NCI-H2171 (cell line): ENCODE data around the gene LCOR.

ENCODE experiments used
- DNase-seq: peaks from one replicate; lab custom pipeline; 2025; lab: John Stamatoyannopoulos, UW

Gene LCOR

DNA sequence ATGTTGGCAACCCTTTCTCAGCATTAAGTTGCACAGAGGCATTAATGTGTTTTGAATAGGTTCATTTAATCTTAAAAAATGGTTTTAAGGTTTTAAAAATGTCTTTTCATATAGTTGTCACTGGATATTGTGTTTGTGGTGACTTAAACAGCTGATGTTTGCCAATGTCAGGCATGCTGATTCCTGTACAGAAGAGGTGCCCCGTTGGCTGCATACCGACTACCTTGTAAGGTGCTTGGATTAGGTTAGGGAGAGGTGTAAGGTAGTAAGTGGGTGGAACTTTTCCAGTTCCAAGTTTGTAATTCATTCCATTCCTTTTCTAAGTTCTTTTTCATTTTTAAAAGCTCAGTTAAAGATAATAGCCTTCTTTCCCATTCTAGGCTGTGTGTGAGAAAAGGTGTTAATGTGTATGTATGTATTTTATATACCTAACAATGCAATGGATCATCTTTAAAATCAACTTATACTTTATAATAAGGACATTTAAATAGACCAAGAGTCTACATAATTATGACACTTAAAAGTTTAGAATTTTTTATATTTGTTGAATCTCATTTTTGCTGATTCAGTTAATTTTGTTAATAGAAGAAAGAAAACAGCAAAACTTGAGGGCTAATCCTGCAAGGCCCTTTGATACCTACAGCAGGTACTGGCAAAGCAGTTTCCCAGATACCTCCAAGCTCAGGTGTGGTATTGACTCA lies 155.2 kb downstream of the LCOR start:
- no peak for DNase-seq

DNA sequence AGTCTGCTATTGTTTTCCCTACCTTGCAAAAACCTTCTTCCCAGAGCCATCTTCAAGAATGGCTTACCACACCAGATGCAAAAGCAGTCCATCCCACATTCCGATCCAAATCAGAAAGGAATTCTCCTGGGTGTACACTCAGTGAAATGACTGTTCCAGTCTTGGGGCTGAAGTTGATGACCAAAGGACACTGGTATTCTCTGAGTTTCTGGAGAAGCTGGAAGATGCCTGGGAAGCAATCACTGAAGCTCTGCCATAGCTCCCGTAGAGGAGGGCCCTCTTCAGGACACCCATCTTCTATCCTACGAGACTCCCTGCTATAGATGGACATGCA lies 155.7 kb downstream of the LCOR start:
- DNase-seq: no peak

DNA sequence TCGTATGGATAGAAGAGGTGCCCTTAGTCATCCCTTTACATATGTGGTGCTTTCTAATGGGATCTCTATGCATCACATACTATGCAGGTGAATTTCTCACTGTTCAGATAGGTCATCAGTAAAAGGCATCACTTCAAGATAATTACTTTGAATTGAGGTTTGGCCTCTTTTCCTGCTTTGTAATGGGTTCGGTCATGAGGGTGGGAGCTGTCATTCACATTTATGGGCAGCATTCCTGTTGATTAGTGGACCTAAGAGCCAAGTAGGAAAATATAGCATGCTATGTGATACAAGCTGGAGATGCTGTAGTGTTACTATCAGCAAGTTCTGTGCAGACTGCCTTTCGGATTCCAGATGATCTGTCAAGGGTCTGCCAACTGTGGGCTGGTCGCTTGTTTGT lies 156.3 kb downstream of the LCOR start:
- DNase-seq: no peak

DNA sequence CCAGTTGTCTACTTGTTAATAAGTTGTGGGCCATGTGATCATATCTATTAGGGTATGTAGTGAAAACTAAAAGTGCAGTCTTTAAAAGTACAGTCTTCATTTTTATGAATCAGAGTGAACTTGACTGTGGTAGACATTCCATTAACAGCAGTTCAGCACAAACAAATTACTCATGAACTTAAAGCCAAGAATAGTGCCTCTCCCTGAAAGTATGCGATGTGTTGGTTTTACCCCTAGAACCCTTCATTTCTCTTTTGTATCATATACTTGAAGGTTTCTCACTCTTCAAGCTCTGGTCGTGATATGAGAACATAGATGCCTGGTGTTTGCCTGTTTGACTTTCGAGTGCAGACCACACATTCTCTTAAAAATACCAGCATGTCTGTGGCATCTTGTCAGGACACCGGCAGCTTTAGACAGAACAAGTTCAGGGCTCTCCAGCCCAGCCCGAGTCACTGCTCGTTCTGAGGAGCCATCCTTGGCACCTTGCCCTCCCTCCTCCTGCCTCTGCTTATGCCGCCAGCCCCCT lies 159.3 kb downstream of the LCOR start:
- DNase-seq: no peak

DNA sequence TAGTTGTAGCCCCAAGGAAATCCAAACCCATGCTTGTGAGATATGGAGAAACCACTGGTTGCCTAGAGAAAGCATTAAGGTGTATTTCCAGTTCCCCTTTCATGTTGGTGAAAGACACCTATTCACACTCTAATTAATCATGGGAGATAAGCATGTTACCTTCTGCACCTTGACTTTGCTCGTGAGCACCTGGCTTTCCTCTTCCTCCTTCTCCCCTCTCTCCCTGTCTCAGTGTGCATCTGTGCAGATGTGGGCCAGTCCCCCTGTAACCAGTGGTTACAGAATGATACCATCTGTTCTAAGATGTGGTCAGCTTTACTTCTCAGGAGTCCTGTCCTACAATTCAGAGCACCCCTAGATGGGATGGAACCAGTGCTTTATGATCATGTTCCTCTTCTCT lies 160.6 kb downstream of the LCOR start:
- no peak for DNase-seq

DNA sequence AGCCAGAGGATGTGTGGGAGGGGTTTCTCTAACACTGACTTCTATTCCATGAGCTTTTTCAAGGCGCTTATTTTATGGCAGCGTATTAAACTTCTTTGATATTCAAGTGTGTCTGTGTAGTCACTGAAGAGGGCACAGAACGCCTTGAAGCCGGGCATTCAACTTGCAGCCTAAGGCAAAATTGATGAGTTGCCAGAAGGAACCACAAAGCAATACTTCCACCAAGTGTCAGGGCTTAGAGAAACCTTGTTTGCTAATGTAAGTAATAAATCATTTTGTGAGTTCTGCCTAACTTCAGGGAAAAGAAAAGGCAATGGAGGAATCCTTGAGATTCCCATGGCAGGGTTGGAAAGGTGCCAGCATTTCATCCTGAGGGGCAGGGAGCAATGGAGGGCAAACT lies 163.8 kb downstream of the LCOR start:
- DNase-seq: no peak

DNA sequence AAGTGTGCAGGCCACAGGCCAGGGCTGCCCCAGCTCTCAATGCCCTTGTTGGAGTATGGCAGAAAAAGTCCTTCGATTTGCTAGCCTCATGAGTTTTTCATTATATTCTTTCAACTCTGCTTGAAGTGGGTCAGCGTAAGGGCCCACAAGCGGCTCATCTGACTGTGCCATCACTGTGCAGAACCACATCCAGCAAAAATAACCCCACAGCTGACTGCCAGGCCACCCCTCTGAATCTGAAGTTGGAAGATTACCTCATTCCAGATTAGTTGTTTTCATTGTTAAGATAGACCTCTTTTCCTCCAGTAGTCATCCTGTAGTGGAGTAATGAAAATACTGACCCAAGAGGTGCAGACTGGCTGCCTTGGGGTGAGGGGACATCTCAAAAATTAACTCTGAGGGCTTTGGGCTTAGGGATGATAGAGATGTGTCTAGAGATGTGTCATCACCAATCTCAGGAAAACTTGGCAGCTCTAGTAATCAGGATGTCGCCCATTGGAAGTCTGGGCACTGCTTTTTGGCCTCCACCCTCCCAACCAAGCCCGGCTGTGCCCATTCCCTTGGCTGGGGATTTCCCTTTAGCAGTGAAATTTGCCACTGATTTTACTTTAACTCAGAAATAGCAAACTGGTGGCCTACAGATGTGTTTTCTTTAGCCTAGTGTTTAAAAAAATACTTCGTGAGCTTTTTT lies 164.3 kb downstream of the LCOR start:
- DNase-seq: no peak

DNA sequence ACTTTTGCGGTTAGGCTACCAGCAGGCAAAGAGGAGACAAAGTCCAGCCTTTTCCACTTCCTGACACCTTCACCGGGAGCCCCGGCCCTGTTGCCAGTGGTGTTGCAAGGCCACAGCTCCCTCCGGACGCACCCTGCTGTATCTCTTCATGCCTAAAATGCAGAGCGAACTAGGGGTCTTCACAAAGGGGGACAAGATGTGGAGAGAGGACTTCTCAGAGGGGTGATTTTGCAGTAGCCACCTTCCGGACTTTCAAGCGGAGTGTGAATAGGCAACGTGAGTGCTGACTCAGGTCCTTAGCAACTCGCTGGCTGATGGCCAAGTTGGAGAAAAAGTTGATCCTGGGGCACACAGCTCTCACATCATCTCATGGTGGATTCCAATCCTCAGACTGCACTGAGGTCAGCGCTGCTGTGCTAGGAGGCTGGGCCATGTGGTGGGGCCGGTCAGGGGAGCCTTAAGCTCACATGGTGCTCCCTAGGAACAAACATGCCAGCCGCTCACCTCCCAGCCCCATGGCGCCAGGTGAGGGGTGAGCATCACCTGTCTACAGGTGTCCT lies 166.3 kb downstream of the LCOR start:
- DNase-seq: no peak

DNA sequence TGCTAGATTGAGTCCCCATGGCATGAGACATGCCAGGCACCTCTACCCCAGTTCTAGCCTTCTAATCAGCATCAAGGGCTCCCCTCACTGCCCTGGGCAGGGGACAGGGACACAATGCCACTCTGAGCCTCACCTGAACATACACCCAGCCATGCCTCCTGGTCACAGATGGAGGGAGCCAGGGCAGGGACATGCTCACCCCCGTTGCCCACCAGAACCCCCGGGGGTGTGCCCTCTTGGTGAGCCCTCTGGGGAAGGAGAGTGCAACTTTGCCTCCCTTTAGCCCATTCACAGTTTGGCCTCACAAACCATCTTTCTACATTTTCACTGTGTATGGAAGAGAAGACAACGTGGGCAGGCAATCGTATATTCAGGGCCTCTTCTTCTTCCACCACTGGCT lies 167.2 kb downstream of the LCOR start:
- no peak for DNase-seq

DNA sequence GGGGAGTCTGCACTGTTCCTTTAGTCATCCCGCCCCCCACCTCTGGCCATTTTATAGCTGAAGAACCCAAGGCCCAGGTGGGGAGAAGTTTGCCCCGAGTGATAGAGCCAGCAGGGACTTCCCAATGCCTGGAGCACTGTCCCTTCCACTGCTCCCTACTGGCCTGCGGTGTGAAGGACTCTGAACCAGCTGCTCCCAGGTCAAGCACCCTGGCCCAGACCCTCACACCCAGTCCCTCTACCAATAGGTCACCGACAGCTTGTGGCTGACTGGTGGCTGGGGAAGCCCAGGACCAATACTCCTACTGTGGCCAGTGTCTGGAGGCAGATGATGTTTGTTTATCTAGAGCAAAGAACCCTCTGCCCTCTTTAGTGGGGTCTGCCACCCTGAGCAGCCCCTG lies 167.9 kb downstream of the LCOR start:
- DNase-seq: no peak

DNA sequence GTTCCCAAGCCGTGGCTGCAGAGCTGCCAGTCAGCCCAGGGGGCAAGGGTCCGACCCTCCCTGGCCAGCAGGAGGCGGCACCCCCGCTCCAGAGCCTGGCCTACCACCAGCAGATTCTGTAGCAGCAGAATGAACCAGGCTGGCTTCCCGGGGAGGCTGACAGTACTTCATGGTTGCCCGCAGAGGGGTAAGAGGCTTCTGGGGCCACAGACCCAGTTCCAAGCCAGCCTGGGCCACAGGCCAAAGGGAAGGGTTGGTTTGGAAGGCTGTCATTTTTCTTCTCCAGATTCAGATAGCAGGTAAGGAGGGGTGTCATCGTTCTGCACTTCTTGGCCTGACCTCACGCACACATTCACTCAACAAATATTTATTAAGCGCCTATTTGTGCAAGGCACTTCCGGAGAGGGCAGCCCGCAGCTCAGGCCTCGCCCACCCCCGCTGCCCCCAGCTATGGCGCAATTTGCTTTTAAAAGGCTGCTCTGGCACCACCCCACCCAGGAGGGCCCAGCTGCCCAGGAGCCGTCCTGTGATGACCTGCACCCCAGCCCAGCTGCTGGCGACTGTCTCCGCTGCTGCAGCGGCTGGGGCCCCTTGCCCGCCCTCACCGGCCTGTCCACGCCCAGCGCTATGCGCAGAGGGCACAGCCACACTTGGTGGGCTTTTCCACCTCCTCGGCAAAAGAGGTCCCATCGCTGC lies 168.5 kb downstream of the LCOR start:
- no peak for DNase-seq

DNA sequence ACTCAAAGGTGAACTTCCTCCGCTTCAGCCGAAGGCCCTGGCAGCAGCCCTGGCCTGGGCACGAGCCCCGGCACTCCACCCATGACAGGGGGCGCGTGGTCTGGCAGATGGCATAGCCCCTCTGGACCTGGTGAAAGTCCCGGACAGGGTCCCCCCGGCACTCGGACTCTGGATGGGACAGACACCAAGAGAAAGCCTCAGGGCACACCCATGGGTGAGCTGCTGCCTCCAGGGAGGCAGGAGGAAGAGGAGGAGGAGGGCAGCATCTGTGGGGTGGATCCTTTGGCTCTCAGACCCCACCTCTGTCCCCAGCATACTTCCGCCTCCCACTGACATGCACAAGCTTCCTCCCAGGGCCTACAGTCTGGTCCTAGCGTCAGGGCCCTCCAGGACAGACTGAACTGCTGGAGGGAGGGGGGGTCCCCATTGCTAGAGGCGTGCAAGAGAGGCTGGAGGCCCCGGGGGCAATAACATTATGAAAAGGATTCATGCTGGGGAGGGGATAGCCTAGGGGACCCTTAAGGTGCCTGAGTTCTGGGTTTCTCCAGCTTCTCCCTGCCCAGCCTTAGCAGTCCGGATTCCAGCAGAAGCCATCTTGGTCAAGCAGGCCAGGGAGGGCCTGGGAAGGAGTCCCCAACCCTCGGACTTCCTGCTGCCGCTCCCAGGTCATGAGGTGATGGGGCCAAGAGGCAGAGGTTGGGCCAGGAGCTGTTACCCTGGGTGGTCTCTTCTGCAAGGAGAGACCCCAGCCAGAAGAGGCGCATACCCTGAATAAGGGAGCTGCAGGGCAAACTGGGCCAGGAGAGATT lies 169.3 kb downstream of the LCOR start:
- DNase-seq: no peak

DNA sequence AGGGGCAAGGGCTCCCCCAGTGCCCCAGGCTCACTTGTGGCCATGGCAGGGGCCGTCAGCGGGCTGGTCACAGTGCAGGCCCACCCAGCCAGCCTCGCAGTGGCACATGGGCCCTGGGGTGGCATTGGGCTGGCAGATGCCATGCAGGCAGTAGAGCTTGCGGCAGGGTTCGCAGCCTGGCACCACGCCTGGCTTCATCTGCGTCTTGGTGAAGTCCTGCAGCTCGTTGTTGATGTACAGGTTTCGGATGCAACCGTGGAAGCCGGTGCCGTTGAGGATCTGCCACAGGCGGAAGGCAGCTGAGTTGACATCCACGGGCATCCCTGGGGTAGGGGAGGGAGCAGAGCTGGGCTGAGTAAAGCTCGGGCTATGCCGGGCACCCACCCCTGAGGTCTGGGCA lies 170.6 kb downstream of the LCOR start:
- DNase-seq: no peak

DNA sequence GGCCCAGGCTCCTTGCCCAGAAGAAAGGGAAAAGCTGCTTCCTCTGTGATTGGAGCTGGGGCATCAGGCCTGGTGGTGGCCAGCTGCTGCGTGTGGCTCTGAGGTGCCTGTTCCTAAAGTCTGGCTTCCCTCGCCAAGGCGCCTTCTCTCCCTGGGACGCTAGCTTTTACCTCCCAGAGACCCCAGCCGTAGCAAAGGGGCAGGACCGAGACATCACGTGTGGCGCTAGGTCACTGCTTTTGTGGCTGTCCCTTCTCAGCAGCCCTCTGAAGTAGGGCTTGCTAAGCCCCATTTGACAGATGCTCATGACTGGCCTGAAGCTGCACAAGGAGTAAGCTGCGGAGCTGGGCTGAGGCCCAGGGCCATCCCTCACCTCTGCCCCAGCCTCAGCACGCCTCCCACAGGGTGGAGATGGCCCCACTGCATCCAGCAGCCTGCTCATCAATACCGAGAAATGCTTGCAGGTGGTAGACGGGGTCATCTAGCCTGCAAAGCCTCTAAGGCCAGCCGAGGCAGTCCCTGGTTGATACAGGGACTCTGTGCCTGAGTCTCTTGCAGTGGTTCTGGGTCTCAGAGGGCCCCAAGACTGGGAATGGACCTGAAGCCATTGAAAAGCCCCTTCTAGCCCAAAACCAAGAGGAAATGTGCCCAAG lies 171.2 kb downstream of the LCOR start:
- no peak for DNase-seq

DNA sequence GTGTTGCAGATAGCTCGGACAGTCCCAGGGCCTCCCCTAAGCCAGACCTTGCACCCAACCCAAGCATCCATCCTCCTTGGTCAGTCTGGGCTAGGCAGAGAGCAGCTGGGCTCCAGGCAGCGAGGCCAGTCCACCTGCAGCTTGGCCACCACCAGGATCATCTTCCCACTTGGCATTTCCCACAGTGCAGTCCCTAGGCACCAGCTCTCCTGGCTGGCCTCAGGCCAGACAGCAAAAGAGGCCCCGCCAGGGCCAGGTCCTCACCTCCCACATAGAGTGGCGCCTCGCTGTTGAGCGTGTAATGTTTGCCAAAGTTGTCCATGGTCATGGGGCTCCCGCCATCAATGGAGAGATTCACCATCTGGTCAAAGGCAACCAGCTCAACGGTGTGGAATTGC lies 171.7 kb downstream of the LCOR start:
- DNase-seq: no peak

DNA sequence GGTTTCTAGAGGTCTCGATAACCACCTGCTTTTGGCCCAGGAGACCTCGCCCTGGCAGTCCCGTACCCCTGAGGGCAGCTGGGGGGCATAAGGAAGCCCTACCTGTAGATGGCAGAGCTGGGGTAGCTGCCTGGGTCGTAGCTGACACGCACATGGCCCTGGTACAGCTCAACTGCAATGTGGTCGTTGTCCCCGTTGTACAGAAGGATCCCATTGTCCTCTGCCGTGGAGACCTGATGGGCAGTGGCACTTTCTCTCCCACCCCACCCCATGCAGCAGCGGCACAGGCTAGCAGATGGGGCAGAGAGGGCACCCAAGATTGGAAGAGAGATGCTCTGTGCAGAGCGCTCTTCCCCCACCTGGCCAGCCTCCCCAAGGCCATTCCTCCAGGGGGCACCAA lies 172.5 kb downstream of the LCOR start:
- DNase-seq: no peak

DNA sequence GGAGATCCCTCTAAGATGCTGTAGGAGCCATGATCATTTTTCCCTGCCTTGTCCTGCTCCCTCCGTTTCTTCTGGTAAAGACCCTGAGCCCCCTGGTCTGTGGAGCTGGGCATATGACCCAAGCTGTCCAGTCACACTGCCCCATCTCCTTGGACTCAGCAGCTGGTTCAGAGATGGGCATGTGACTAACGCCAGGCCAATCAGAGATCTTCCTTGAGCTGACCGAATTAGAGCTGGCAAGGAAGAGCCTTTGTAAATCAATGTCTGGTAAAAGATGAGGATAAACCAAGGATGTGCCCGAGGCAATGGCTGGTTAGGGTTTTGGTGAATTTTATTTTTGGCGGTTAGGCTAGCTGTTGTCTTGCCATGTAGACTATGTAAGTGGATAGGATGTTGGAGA lies 173.3 kb downstream of the LCOR start:
- no peak for DNase-seq

DNA sequence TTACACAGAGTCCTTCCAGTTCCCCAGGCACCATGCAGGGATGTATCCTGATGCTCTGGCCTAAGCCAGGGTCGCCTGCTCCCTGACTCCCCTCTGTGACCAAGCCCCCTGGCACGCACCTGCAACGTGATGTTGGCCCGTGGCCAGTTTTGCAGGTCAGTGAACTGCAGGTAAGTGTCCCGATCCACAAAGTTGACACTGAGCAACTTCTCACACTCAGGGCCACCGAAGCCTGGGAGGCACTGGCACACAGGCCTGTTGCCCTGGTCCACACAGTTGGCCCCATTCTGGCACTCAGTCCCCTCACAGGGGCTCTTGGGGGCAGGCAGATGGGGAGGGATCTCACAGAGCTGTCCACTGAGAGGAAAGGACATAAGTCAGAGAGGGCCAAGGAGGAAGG lies 174.3 kb downstream of the LCOR start:
- DNase-seq: no peak

DNA sequence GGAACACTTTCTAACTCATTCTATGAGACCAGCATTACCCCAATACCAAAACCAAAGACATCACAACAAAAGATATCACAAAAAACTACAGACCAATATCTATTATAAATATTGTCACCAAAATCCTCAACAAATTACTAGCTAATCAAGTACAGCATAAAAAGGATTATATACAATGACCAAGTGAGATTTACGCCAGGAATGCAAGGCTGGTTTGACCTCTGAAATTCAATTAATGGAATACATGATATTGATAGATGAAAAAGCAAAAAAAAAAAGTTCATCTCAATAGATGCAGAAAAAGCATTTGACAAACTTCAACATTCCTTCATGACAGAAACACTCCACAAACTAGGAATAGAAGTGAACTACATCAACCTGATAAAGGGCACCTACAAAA lies 175.3 kb downstream of the LCOR start:
- DNase-seq: no peak

DNA sequence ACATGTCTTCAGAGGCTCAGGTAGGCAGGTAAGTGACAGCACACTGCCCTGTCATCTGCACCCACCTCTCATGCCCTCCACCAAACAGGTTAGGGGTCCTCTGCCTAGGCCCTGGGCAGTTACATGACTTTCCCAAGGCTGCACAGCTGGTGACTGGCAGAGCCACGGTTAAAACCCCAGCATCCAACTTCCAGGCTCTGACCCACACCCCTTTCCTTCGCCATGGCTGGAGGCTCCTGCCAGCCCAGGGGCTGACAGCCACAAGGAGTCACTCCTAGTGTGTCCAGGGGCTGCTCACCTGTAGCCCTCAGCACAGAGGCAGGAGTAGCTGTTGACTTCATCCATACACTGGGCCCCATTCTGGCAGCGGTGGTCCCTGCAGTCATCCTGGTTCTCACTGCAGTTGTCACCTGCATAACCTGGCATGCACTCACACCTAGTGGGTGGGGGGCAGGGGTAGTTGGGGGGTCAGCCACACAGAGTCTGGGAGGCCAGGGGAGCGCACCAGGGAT lies 178.7 kb downstream of the LCOR start:
- DNase-seq: no peak

DNA sequence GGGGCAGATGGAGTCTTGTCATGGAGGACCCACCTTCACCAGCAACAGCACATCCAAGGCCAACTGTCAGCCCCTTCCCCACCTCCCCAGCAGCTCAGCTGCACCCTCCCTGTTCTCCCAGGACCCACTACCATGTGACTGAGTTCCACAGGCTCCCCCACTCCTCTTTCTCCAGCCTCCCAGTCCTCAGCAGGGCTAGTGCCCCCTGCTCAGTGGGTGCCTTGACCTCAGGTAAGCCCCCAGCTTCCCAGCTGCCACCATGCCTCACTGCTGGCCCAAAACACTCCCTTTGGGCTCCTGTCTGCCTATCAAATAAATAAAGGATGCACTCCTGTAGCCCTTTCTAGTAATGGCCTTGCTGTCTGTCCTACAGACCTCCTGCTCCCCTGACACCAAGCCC lies 179.3 kb downstream of the LCOR start:
- DNase-seq: no peak
